Measurements from ENCODE around the gene TMCO6.

The TMCO6 gene

GRCh38 chr5:140674211-140674610 is 35.0 kb downstream of the TMCO6 start:
- no peak for DNase-seq

GRCh38 chr5:140674629-140675028 is 35.4 kb downstream of the TMCO6 start:
- no peak for DNase-seq

GRCh38 chr5:140677947-140678346 is 38.7 kb downstream of the TMCO6 start:
- DNase-seq = no peak

GRCh38 chr5:140678993-140679392 is 39.7 kb downstream of the TMCO6 start:
- DNase-seq = no peak

- DNase-seq = no peak
Observed at GRCh38 chr5:140690376-140690932, 51.2 kb downstream of the TMCO6 start.

GRCh38 chr5:140690941-140691924 is 52.0 kb downstream of the TMCO6 start, which contains the start of the genes HARS1 and HARS2:
TSS of gene HARS1 (minus strand) at chr5:140691370. CDS start at chr5:140691304, 66 bp downstream.
TSS of gene HARS2 (plus strand) at chr5:140691455. CDS start at chr5:140691649, 194 bp downstream.
- DNase-seq = peak; percentile 89

- no peak for DNase-seq
Observed at GRCh38 chr5:140694276-140694675, 55.0 kb downstream of the TMCO6 start.
